ENCODE data around the gene ADRA2B.

DNA sequence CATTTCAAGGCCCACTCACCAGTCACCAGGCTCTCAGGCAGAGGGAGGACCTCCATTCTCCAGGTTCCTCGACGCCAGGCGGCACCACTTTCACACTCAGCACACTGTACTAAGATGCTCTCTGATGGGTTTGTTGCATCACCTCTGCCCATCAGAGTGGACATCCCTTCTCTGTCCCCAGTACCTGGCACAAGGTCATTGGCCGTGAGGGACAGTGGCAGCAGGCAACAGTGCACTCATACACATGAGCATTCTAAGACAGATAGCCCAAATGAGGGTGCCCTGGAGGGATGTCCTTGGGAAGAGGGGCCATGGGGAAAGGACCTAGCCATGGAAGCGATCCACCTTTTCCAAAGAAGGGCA is 3.0 kb upstream of the ADRA2B start:
- TF ChIP-seq, protein P1, sequence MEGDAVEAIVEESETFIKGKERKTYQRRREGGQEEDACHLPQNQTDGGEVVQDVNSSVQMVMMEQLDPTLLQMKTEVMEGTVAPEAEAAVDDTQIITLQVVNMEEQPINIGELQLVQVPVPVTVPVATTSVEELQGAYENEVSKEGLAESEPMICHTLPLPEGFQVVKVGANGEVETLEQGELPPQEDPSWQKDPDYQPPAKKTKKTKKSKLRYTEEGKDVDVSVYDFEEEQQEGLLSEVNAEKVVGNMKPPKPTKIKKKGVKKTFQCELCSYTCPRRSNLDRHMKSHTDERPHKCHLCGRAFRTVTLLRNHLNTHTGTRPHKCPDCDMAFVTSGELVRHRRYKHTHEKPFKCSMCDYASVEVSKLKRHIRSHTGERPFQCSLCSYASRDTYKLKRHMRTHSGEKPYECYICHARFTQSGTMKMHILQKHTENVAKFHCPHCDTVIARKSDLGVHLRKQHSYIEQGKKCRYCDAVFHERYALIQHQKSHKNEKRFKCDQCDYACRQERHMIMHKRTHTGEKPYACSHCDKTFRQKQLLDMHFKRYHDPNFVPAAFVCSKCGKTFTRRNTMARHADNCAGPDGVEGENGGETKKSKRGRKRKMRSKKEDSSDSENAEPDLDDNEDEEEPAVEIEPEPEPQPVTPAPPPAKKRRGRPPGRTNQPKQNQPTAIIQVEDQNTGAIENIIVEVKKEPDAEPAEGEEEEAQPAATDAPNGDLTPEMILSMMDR (IDR thresholded peaks at IDR 0.05) = no peak
- no peak for TF ChIP-seq POLR2AphosphoS5 (IDR thresholded peaks at IDR 0.05)
- no peak for TF ChIP-seq POLR2A (IDR thresholded peaks at IDR 0.05)
- no peak for TF ChIP-seq EP300 (IDR thresholded peaks at IDR 0.05)

All from stomach (tissue), 4 donors.